Transverse colon (tissue), 4 donors: ENCODE measurements around the gene STK31. TPM values are rescaled to one million over a fixed set of nuclear protein-coding genes. Genes with fewer than 3 reads are reported as not detected.

Experiments
- DNase-seq: peaks from one replicate; pipeline ENCODE4 v3.0.0-alpha.2; 2019
- H3K27ac ChIP-seq, 4 donors: fragments of 200-600 bp; sonication (generic); 2 replicates each; pipeline ENCODE4 v1.5.1; 2016 to 2018; ENCODE audit warnings: inconsistent platforms in 4 of 4
- H3K27me3 ChIP-seq: fragments of 200-600 bp; sonication (generic); 2 replicates; pipeline ENCODE4 v1.5.1; 2017; ENCODE audit warnings: inconsistent platforms
- H3K36me3 ChIP-seq, 4 donors: fragments of 200-600 bp; sonication (generic); 2 replicates each; pipeline ENCODE4 v1.5.1; 2017 to 2019; ENCODE audit warnings: inconsistent platforms in 4 of 4
- H3K4me1 ChIP-seq, 4 donors: fragments of 200-600 bp; sonication (generic); 2 replicates each; pipeline ENCODE4 v1.5.1; 2017 to 2020; ENCODE audit warnings: inconsistent platforms in 4 of 4
- H3K4me3 ChIP-seq, 4 donors: fragments of 200-600 bp; sonication (generic); 1 replicate in 1 of 4; 2 replicates in 3 of 4; pipeline versions ENCODE4 v1.5.1 to v1.6.1; 2017 to 2019; ENCODE audit warnings: inconsistent platforms in 4 of 4
- H3K9me3 ChIP-seq, 2 donors: fragments of 200-600 bp; sonication (generic); 2 replicates each; pipeline ENCODE4 v1.5.1; 2017 to 2019; ENCODE audit warnings: inconsistent platforms in 2 of 2
- CTCF ChIP-seq, 5 experiments: fragments of 200-600 bp in 3 of 5; fragments of 450-650 bp in 2 of 5; sonication (generic) in 3 of 5; IDR thresholded peaks; 1 replicate in 2 of 5; 2 replicates in 3 of 5; pipeline ENCODE4 v1.5.1; 2016 to 2017; ENCODE audit warnings: antibody characterized with exemption in 5 of 5, inconsistent platforms in 3 of 5, mild to moderate bottlenecking in 2 of 5, moderate library complexity in 1 of 5
- EP300 ChIP-seq: sonication (generic); formaldehyde crosslinking; IDR thresholded peaks from one replicate; pipeline ENCODE4 v1.6.1; 2017; ENCODE audit warnings: antibody characterized with exemption, low read depth
- POLR2A ChIP-seq: fragments of 450-650 bp; IDR thresholded peaks from one replicate; pipeline ENCODE4 v1.6.1; 2016; ENCODE audit warnings: antibody characterized with exemption, mild to moderate bottlenecking, moderate library complexity
- POLR2AphosphoS5 ChIP-seq, 3 donors: sonication (generic); formaldehyde crosslinking; IDR thresholded peaks; one replicate each; pipeline ENCODE4 v1.6.1; 2016; ENCODE audit warnings: antibody characterized with exemption in 3 of 3
- WGBS, 2 donors: methylation state at CpG; one replicate each; pipeline ENCODE4 v1.1.5; 2018; ENCODE audit warnings: low coverage in 1 of 2; 5-methylcytosine and 5-hydroxymethylcytosine counted together
- in situ Hi-C, 4 donors: fragments of 200-750 bp; cut with MboI; loops; one replicate each; pipeline versions ENCODE4 v1.15.0 to v1.15.1; 2017; ENCODE audit warnings: low sequenced_read_pairs in 3 of 4, low pct_ligation_motif_present in 1 of 4, low pct_unique_long_range_greater_than_20kb in 1 of 4
- intact Hi-C: fragments of 100-400 bp; cut with DNase I; formaldehyde crosslinking; loops from one replicate; pipeline ENCODE4 v1.15.1; 2023; ENCODE audit warnings: low total_unique reads
- total RNA-seq, 4 donors: library from RNA; depleted of rRNA; stranded (reverse); fragments of >200 nt; gene quantifications; one replicate each; pipeline ENCODE4 v1.1.0, GENCODE V29; 2016

The STK31 gene
- total RNA-seq, 4 donors from 2014 or later = 0.37 to 0.95 (median 0.67) TPM

GRCh38 chr7:23713285-23714149, 3.5 kb downstream of the STK31 start:
- in situ Hi-C loops = loop anchor here in 1 of 4 donors (5.0 kb wide), 1 partner anchor 141 kb away; no protein-coding TSS in a partner anchor
- H3K9me3 ChIP-seq = no peaks in the 10 kb centered on the region
- no peaks in the 10 kb centered on the region for H3K27me3 ChIP-seq
- H3K27ac ChIP-seq = no peak overlapping the region
- intact Hi-C loops = loop anchor here (10.0 kb wide), 1 partner anchor 169 kb away; no protein-coding TSS in a partner anchor
- WGBS, 2 donors = 76% methylated on average over 6 of the region's 6 CpGs
- no peak for TF ChIP-seq CTCF (IDR thresholded peaks at IDR 0.05)
- no peak for DNase-seq
- H3K4me3 ChIP-seq = no peak overlapping the region
- H3K4me1 ChIP-seq = peaks cover 0 to 8% (median 4%) of the 10 kb centered on the region in 4 donors
- H3K36me3 ChIP-seq = no peaks in the 10 kb centered on the region

GRCh38 chr7:23714150-23714464, 4.1 kb downstream of the STK31 start:
- in situ Hi-C loops (loop anchor here in 1 of 4 donors (5.0 kb wide), 1 partner anchor 142 kb away; no protein-coding TSS in a partner anchor), intact Hi-C loops (loop anchor here (10.0 kb wide), 1 partner anchor 169 kb away; no protein-coding TSS in a partner anchor)
- TF ChIP-seq POLR2AphosphoS5 (IDR thresholded peaks at IDR 0.05) = no peak
- no peak for TF ChIP-seq POLR2A

GRCh38 chr7:23714579-23714978, 4.6 kb downstream of the STK31 start:
- in situ Hi-C loops (loop anchor here in 1 of 4 donors (5.0 kb wide), 1 partner anchor 142 kb away; no protein-coding TSS in a partner anchor), intact Hi-C loops (loop anchor here (10.0 kb wide), 1 partner anchor 170 kb away; no protein-coding TSS in a partner anchor)
- Histone ChIP-seq H3K27me3 (no peaks in the 10 kb centered on the region), H3K9me3 (no peaks in the 10 kb centered on the region), H3K27ac (no peak overlapping the region), H3K36me3 (no peaks in the 10 kb centered on the region), H3K4me3 (no peak overlapping the region), H3K4me1 (peaks cover 0 to 5% (median 2%) of the 10 kb centered on the region in 4 donors)
- no peak for TF ChIP-seq EP300
- TF ChIP-seq POLR2AphosphoS5 (IDR thresholded peaks at IDR 0.05) = no peak
- TF ChIP-seq POLR2A = no peak
- no peak for TF ChIP-seq CTCF (IDR thresholded peaks at IDR 0.05)
- no peak for DNase-seq
- 73% methylated on average over 1 of the region's 1 CpG; no CpG with 5 or more reads in 1 of the 2 donors for WGBS, 2 donors

More at GRCh38 chr7:23714150-23714464, 4.1 kb downstream of the STK31 start:
- Histone ChIP-seq H3K36me3 (no peaks in the 10 kb centered on the region), H3K27me3 (no peaks in the 10 kb centered on the region), H3K4me1 (peaks cover 0 to 5% (median 2%) of the 10 kb centered on the region in 4 donors), H3K27ac (no peak overlapping the region), H3K9me3 (no peaks in the 10 kb centered on the region), H3K4me3 (no peak overlapping the region)
- DNase-seq = no peak
- WGBS, 2 donors = 40 to 61% methylated on average over 2 of the region's 2 CpGs

GRCh38 chr7:23715099-23715498, 5.1 kb downstream of the STK31 start:
- TF ChIP-seq EP300 = no peak
- no peak for TF ChIP-seq CTCF (IDR thresholded peaks at IDR 0.05)
- no peak for TF ChIP-seq POLR2A
- TF ChIP-seq POLR2AphosphoS5 (IDR thresholded peaks at IDR 0.05) = no peak
- Histone ChIP-seq H3K27me3 (no peaks in the 10 kb centered on the region), H3K4me1 (peaks cover 0 to under 1% (median under 1%) of the 10 kb centered on the region in 4 donors), H3K36me3 (no peaks in the 10 kb centered on the region), H3K27ac (no peak overlapping the region), H3K9me3 (no peaks in the 10 kb centered on the region), H3K4me3 (no peak overlapping the region)
- no peak for DNase-seq
- intact Hi-C loops = loop anchor here (10.0 kb wide), 1 partner anchor 170 kb away; no protein-coding TSS in a partner anchor
- 72 to 92% methylated on average over 4 to 6 of the region's 6 CpGs for WGBS, 2 donors
- in situ Hi-C loops = no loop called here
